Heart left ventricle (tissue), 13 donors: ENCODE data around the gene BOK.

ENCODE experiments used
- POLR2A ChIP-seq, 2 donors: fragments of 450-650 bp; IDR thresholded peaks; one replicate each; pipeline ENCODE4 v1.6.1; 2017; ENCODE audit warnings: antibody characterized with exemption in 2 of 2, mild to moderate bottlenecking in 2 of 2, moderate library complexity in 2 of 2
- TF ChIP-seq, protein P1 (sequence below), 12 donors: fragments of 200-600 bp; sonication (generic) in 4 of 12; IDR thresholded peaks; one replicate each; pipeline versions ENCODE4 v1.5.0 to v1.8.0; 2018 to 2022; ENCODE audit warnings: antibody characterized with exemption in 12 of 12, mild to moderate bottlenecking in 5 of 12
- donor health status: ischemic (EF 13 %, LVEDD 7.1; RV severe dilation, severe dysfunction).
- donor health status: DM: no; HTN: yes; CAD: no.
- donor health status: DM: no; HTN: no; CAD: no.
- donor health status: ischemic (EF 25% LVEDD 6.9; RV normal size, moderate dysfunction).
- donor health status: ischemic (EF 25% LVEDD 5.7; RV mildly dilated, moderate dysfunction).
- donor health status: ischemic (EF 35%, LVEDD 5.7; RV mildly dilated, moderate dysfunction).
- donor health status: nonischemic (EF 11% LVEDD 7.7; RV severe dilation, severe dysfunction).
- donor health status: DM: yes; HTN: yes; CAD: no.
- donor health status: PGD.
- donor health status: ischemic (EF 29% LVEDD 5.4; RV normal size, mild dysfunction).
- donor health status: nonischemic (EF 23%, LVEDD 6.1; RV moderate dilation, normal function).

- TF ChIP-seq, protein P1, sequence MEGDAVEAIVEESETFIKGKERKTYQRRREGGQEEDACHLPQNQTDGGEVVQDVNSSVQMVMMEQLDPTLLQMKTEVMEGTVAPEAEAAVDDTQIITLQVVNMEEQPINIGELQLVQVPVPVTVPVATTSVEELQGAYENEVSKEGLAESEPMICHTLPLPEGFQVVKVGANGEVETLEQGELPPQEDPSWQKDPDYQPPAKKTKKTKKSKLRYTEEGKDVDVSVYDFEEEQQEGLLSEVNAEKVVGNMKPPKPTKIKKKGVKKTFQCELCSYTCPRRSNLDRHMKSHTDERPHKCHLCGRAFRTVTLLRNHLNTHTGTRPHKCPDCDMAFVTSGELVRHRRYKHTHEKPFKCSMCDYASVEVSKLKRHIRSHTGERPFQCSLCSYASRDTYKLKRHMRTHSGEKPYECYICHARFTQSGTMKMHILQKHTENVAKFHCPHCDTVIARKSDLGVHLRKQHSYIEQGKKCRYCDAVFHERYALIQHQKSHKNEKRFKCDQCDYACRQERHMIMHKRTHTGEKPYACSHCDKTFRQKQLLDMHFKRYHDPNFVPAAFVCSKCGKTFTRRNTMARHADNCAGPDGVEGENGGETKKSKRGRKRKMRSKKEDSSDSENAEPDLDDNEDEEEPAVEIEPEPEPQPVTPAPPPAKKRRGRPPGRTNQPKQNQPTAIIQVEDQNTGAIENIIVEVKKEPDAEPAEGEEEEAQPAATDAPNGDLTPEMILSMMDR (IDR thresholded peaks at IDR 0.05), result no peak
- no peak for TF ChIP-seq POLR2A (IDR thresholded peaks at IDR 0.05)
Observed at GRCh38 chr2:241566468-241566867, 7.9 kb downstream of the BOK start.
